ENCODE measurements around the gene GTF2IRD2.
"Not testable (repeated sequence)": the region's sequence is repeated elsewhere in the genome, so short reads cannot be mapped to it uniquely, and the experiment has no call there.

DNA sequence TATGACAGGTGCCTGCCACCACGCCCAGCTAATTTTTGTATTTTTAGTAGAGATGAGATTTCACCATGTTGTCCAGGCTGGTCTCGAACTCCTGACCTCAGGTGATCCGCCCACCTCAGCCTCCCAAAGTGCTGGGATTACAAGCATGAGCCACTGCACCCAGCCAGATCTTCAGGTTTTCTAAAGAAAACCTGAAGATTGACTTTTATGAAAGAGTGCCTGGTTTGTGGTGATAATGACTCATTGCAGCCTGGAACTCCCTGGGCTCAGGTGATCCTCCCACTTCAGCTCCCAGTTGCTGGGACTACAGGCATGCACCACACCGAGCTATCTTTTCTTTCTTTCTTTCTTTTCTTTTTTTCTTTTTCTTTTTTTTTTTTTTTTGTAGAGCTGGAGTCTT lies 52.8 kb downstream of the GTF2IRD2 start:
- TF ChIP-seq, protein P1, sequence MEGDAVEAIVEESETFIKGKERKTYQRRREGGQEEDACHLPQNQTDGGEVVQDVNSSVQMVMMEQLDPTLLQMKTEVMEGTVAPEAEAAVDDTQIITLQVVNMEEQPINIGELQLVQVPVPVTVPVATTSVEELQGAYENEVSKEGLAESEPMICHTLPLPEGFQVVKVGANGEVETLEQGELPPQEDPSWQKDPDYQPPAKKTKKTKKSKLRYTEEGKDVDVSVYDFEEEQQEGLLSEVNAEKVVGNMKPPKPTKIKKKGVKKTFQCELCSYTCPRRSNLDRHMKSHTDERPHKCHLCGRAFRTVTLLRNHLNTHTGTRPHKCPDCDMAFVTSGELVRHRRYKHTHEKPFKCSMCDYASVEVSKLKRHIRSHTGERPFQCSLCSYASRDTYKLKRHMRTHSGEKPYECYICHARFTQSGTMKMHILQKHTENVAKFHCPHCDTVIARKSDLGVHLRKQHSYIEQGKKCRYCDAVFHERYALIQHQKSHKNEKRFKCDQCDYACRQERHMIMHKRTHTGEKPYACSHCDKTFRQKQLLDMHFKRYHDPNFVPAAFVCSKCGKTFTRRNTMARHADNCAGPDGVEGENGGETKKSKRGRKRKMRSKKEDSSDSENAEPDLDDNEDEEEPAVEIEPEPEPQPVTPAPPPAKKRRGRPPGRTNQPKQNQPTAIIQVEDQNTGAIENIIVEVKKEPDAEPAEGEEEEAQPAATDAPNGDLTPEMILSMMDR (conservative IDR thresholded peaks at IDR 0.05; ENCODE audit: low read depth, low read length): not testable (repeated sequence)
- TF ChIP-seq, protein P2, sequence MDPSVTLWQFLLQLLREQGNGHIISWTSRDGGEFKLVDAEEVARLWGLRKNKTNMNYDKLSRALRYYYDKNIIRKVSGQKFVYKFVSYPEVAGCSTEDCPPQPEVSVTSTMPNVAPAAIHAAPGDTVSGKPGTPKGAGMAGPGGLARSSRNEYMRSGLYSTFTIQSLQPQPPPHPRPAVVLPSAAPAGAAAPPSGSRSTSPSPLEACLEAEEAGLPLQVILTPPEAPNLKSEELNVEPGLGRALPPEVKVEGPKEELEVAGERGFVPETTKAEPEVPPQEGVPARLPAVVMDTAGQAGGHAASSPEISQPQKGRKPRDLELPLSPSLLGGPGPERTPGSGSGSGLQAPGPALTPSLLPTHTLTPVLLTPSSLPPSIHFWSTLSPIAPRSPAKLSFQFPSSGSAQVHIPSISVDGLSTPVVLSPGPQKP (IDR thresholded peaks at IDR 0.05; ENCODE audit: borderline replicate concordance, low read depth, low read length): not testable (repeated sequence)
- not testable (repeated sequence) for TF ChIP-seq RCOR1 (IDR thresholded peaks at IDR 0.05; ENCODE audit: insufficient replicate concordance, low read length); BHLHE40 (IDR thresholded peaks at IDR 0.05; ENCODE audit: low read depth, low read length)
